CD14-positive monocyte (primary cell): Measurements from ENCODE around the gene SLC25A11. TPM values are rescaled to one million over a fixed set of nuclear protein-coding genes. Genes with fewer than 3 reads are reported as not detected.

Source experiments
- DNase-seq, 3 donors: peaks; one replicate each; pipeline ENCODE4 v3.0.0-alpha.2; 2011 to 2022
- H2AFZ ChIP-seq: 2 replicates; pipeline ENCODE4 v1.6.0; 2012; ENCODE audit warnings: mild to moderate bottlenecking, low read depth, low read length, inconsistent platforms; ENCODE audit not compliant: insufficient read depth, poor library complexity, severe bottlenecking
- H3K27ac ChIP-seq, 2 donors: 1 replicate in 1 of 2; 2 replicates in 1 of 2; pipeline ENCODE4 v1.5.1; 2012 to 2013; ENCODE audit warnings: low read length in 2 of 2, control low read depth in 1 of 2, inconsistent platforms in 1 of 2, low read depth in 1 of 2, mild to moderate bottlenecking in 1 of 2
- H3K27me3 ChIP-seq, 2 donors: one replicate each; pipeline versions ENCODE4 v1.6.0 to v1.6.1; 2011 to 2013; ENCODE audit warnings: low read length in 2 of 2; ENCODE audit not compliant: control insufficient read depth in 2 of 2, insufficient read depth in 2 of 2
- H3K36me3 ChIP-seq, 2 donors: replicated peaks in 1 of 2; 1 replicate in 1 of 2; 2 replicates in 1 of 2; pipeline versions ENCODE4 v1.5.1 to v1.6.1; 2012 to 2013; ENCODE audit warnings: low read length in 2 of 2, control low read depth in 1 of 2, inconsistent platforms in 1 of 2, mild to moderate bottlenecking in 1 of 2; ENCODE audit not compliant: insufficient read depth in 2 of 2, control insufficient read depth in 1 of 2
- H3K4me1 ChIP-seq, 2 donors: 1 replicate in 1 of 2; 2 replicates in 1 of 2; pipeline versions ENCODE4 v1.5.1 to v1.6.1; 2012 to 2013; ENCODE audit warnings: low read length in 2 of 2, control low read depth in 1 of 2, inconsistent platforms in 1 of 2, mild to moderate bottlenecking in 1 of 2, moderate library complexity in 1 of 2; ENCODE audit not compliant: insufficient read depth in 2 of 2, control insufficient read depth in 1 of 2
- H3K4me2 ChIP-seq: replicated peaks from 2 replicates; pipeline ENCODE3; 2012; ENCODE audit warnings: low read length, moderate library complexity, mild to moderate bottlenecking; ENCODE audit not compliant: poor library complexity, severe bottlenecking; ENCODE audit errors: extremely low read depth
- H3K4me3 ChIP-seq, 3 experiments: fragments of 200-600 bp in 1 of 3; sonication (generic) in 1 of 3; replicated peaks in 1 of 3; 1 replicate in 2 of 3; 2 replicates in 1 of 3; pipeline ENCODE4 v1.5.1; 2011 to 2013; ENCODE audit warnings: low read length in 3 of 3, mild to moderate bottlenecking in 3 of 3, control low read depth in 2 of 3, low read depth in 2 of 3, inconsistent platforms in 1 of 3, moderate library complexity in 1 of 3
- H3K79me2 ChIP-seq: 2 replicates; pipeline ENCODE4 v1.6.0; 2012; ENCODE audit warnings: mild to moderate bottlenecking, control low read depth, inconsistent platforms, low read length, moderate library complexity; ENCODE audit not compliant: insufficient read depth
- H3K9ac ChIP-seq: 2 replicates; pipeline ENCODE4 v1.6.0; 2017; ENCODE audit warnings: low read length, mild to moderate bottlenecking; ENCODE audit not compliant: insufficient read depth, poor library complexity, severe bottlenecking
- H3K9me3 ChIP-seq, 2 donors: replicated peaks in 1 of 2; 1 replicate in 1 of 2; 2 replicates in 1 of 2; pipeline versions ENCODE4 v1.5.1 to v1.6.1; 2012 to 2013; ENCODE audit warnings: low read length in 2 of 2, control low read depth in 1 of 2; ENCODE audit not compliant: control insufficient read depth in 1 of 2, insufficient read depth in 1 of 2
- H4K20me1 ChIP-seq: 2 replicates; pipeline ENCODE4 v1.6.0; 2012; ENCODE audit warnings: mild to moderate bottlenecking, low read length, control low read depth, moderate library complexity; ENCODE audit not compliant: insufficient read depth
- H3K27ac Mint-ChIP-seq, 7 donors: one replicate each; pipeline ENCODE4 v1.8.0; 2020; ENCODE audit warnings: mild to moderate bottlenecking in 7 of 7, mixed read lengths in 7 of 7, moderate library complexity in 6 of 7, inconsistent platforms in 2 of 7
- H3K27me3 Mint-ChIP-seq, 3 donors: one replicate each; pipeline ENCODE4 v1.8.0; 2021 to 2022; ENCODE audit warnings: low read depth in 3 of 3, mild to moderate bottlenecking in 3 of 3, mixed read lengths in 3 of 3, moderate library complexity in 3 of 3, inconsistent platforms in 1 of 3
- H3K36me3 Mint-ChIP-seq, 2 donors: one replicate each; pipeline ENCODE4 v1.8.0; 2020; ENCODE audit warnings: mixed read lengths in 2 of 2, inconsistent platforms in 1 of 2, mild to moderate bottlenecking in 1 of 2
- H3K4me1 Mint-ChIP-seq: one replicate; pipeline ENCODE4 v1.8.0; 2020; ENCODE audit warnings: mild to moderate bottlenecking, mixed read lengths
- H3K4me3 Mint-ChIP-seq, 2 donors: one replicate each; pipeline ENCODE4 v1.8.0; 2020; ENCODE audit warnings: mild to moderate bottlenecking in 2 of 2, mixed read lengths in 2 of 2, moderate library complexity in 1 of 2
- H3K9me3 Mint-ChIP-seq, 7 donors: one replicate each; pipeline ENCODE4 v1.8.0; 2020 to 2022; ENCODE audit warnings: mixed read lengths in 7 of 7, mild to moderate bottlenecking in 6 of 7, moderate library complexity in 6 of 7, inconsistent platforms in 2 of 7
- CTCF ChIP-seq: fragments of 200-600 bp; IDR thresholded peaks from one replicate; pipeline ENCODE4 v1.8.0; 2022; ENCODE audit warnings: antibody characterized with exemption, mild to moderate bottlenecking
- WGBS: methylation state at CpG from one replicate; pipeline ENCODE4 v1.1.5; 2013; ENCODE audit warnings: missing lambda C conversion rate; ENCODE audit not compliant: insufficient coverage; 5-methylcytosine and 5-hydroxymethylcytosine counted together
- intact Hi-C, 2 donors: fragments of 100-400 bp; cut with micrococcal nuclease; formaldehyde crosslinking; loops; one replicate each; pipeline versions ENCODE4 v1.15.0 to v1.15.1; 2023
- polyA plus RNA-seq, 3 donors: library from polyadenylated mRNA; depleted of rRNA in 1 of 3; unstranded in 2 of 3; stranded (reverse) in 1 of 3; fragments of 300-500 nt in 2 of 3; fragments of >200 nt in 1 of 3; fragmentation: Illumina TruSeq in 2 of 3; gene quantifications; 1 replicate in 2 of 3; 2 replicates in 1 of 3; pipeline ENCODE4 v1.2.3, GENCODE V29; 2012 to 2021

SLC25A11 gene
- polyA plus RNA-seq, 3 donors = 65.2 to 138 (median 111) TPM

GRCh38 chr17:4955091-4955490 is 15.2 kb upstream of the SLC25A11 start:
- Histone ChIP-seq H3K9ac (no peak overlapping the region), H4K20me1 (no peaks in the 10 kb centered on the region), H3K27me3 (no peaks in the 10 kb centered on the region), H3K36me3 (peaks cover 12% of the 10 kb centered on the region in 2 donors), H3K4me2 (no peak overlapping the region), H2AFZ (no peak overlapping the region), H3K4me1 (peaks cover 14 to 16% of the 10 kb centered on the region in 2 donors), H3K4me3 (no peak overlapping the region), H3K9me3 (no peaks in the 10 kb centered on the region), H3K79me2 (peaks cover 8% of the 10 kb centered on the region), H3K27ac (no peak overlapping the region)
- Mint-ChIP-seq H3K9me3 (no peaks in the 10 kb centered on the region), H3K36me3 (peaks cover 17 to 28% of the 10 kb centered on the region in 2 donors), H3K27ac (no peak overlapping the region), H3K4me3 (no peak overlapping the region), H3K4me1 (peaks cover 17% of the 10 kb centered on the region), H3K27me3 (peaks cover 2 to 3% (median 3%) of the 10 kb centered on the region in 3 donors)
- WGBS = 99% methylated on average over 8 of the region's 8 CpGs
- no peak for TF ChIP-seq CTCF
- intact Hi-C loops = no loop called here
- no peak for DNase-seq

GRCh38 chr17:4953451-4953961 is 13.7 kb upstream of the SLC25A11 start:
- Mint-ChIP-seq H3K4me3 (no peak overlapping the region), H3K4me1 (peaks cover 19% of the 10 kb centered on the region), H3K9me3 (no peaks in the 10 kb centered on the region), H3K27ac (no peak overlapping the region), H3K27me3 (peaks cover 2 to 3% (median 3%) of the 10 kb centered on the region in 3 donors), H3K36me3 (peaks cover 5 to 13% of the 10 kb centered on the region in 2 donors)
- no peak for DNase-seq
- Histone ChIP-seq H3K79me2 (peaks cover 8% of the 10 kb centered on the region), H3K36me3 (no peaks in the 10 kb centered on the region), H3K4me2 (no peak overlapping the region), H3K27ac (no peak overlapping the region), H2AFZ (no peak overlapping the region), H3K27me3 (no peaks in the 10 kb centered on the region), H4K20me1 (no peaks in the 10 kb centered on the region), H3K9ac (no peak overlapping the region), H3K9me3 (no peaks in the 10 kb centered on the region), H3K4me3 (no peak overlapping the region), H3K4me1 (peaks cover 15 to 28% of the 10 kb centered on the region in 2 donors)
- TF ChIP-seq CTCF = no peak
- intact Hi-C loops = loop anchor here in 1 of 2 donors (5.0 kb wide), 1 partner anchor 34 kb away; the partner anchor contains the start of gene CAMTA2
- 90% methylated on average over 9 of the region's 14 CpGs for WGBS
